Panc1 (cell line): ENCODE data around the gene NOX5.

Experiments used
- POLR2AphosphoS5 ChIP-seq: IDR thresholded peaks from 2 replicates; pipeline ENCODE4 v1.6.1; 2012; ENCODE audit warnings: mild to moderate bottlenecking, low read depth, low read length, moderate library complexity
- REST ChIP-seq, 2 experiments: IDR thresholded peaks; 2 replicates each; pipeline ENCODE4 v1.6.1; 2011 to 2012; ENCODE audit warnings: low read depth in 2 of 2, control low read depth in 1 of 2, low read length in 1 of 2, mild to moderate bottlenecking in 1 of 2, moderate library complexity in 1 of 2; ENCODE audit not compliant: insufficient read depth in 1 of 2
- TF ChIP-seq, protein P1 (sequence below): fragments of 450-650 bp; IDR thresholded peaks from 2 replicates; pipeline ENCODE4 v1.5.1; 2017; ENCODE audit warnings: mild to moderate bottlenecking

- TF ChIP-seq, protein P1, sequence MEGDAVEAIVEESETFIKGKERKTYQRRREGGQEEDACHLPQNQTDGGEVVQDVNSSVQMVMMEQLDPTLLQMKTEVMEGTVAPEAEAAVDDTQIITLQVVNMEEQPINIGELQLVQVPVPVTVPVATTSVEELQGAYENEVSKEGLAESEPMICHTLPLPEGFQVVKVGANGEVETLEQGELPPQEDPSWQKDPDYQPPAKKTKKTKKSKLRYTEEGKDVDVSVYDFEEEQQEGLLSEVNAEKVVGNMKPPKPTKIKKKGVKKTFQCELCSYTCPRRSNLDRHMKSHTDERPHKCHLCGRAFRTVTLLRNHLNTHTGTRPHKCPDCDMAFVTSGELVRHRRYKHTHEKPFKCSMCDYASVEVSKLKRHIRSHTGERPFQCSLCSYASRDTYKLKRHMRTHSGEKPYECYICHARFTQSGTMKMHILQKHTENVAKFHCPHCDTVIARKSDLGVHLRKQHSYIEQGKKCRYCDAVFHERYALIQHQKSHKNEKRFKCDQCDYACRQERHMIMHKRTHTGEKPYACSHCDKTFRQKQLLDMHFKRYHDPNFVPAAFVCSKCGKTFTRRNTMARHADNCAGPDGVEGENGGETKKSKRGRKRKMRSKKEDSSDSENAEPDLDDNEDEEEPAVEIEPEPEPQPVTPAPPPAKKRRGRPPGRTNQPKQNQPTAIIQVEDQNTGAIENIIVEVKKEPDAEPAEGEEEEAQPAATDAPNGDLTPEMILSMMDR, result no peak
- TF ChIP-seq REST (IDR thresholded peaks at IDR 0.05; ENCODE audit: insufficient read depth in 1 of 2, low read depth in 2 of 2, low read length in 1 of 2) (no peak), POLR2AphosphoS5 (no peak)
These were observed 22.8 kb upstream of the NOX5 start for GRCh38 chr15:68991723-68992122.
